Stimulated activated CD4-positive, alpha-beta T cell treated with anti-CD3 and anti-CD28 coated beads, Interleukin-12 subunit alpha, Interleukin-12 subunit beta, amount 100 ng/mL, for 24 hours (primary cell): ENCODE data around the gene LAMA3.

Experiments
- DNase-seq, 2 experiments: peaks; one replicate each; pipeline ENCODE4 v3.0.0-alpha.2; 2020; ENCODE audit warnings: low read depth in 2 of 2

Gene LAMA3

DNA sequence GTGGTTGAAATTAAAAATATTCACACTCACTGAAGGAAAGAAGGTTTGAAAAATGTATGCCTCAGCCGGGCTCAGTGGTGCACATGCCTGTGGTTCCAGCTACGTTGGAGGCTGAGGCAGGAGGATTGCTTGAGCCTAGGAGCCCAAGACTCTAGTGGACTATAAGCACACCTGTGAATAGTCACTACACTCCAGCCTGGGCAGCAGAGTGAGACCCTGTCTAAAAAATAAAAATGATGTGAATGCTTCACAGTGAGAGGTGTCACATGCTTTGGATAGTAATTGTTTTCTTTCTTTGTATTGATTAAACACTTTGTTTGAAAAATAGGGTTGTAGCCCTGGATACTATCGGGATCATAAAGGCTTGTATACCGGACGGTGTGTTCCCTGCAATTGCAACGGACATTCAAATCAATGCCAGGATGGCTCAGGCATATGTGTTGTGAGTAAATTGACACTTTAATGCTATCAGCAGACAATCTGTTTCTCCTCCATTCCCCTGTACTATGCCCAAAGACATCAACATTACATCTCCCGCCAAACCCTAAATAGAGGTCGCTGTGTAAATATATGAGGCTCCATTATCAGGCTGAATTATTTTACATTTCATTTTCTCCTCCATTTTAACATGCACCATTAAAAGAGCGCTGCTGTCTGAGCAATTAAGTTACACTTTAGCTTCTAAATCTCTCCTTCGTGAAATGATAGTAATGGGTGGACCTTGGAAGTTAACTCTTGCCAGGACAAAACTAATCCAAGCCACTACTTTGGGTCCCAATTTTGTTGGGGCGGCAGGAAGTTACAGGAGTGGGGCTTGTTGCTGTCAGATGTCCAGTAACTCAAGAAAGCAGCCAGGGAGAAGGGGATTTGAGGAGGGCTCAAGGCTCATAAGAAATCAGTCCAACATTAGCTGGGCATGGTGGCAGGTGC lies 187.0 kb downstream of the LAMA3 start:
- no peak for DNase-seq

- no peak for DNase-seq
These were observed 187.7 kb downstream of the LAMA3 start for GRCh38 chr18:23876921-23877320.

DNA sequence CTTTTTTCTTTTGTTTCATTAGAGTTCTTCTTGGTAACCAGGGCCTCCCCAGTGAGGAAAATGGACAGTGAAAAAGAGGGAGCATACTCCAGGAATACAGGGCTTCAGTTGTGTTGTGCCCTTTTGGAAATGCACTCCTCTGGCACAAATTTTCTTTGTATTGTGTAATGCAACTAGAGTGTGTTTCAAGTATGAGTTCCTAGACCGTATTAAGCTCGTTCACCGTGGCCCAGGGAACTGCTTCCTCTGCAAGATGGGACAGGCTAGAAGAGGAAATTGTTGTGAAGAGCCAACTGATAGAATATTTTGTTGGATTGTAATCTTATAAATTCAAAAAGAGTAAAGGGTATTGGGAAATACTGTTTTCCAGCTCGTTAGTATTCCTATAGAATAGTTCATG lies 188.1 kb downstream of the LAMA3 start:
- no peak for DNase-seq

- DNase-seq: no peak
These were observed 189.2 kb downstream of the LAMA3 start for GRCh38 chr18:23878336-23878900.

DNA sequence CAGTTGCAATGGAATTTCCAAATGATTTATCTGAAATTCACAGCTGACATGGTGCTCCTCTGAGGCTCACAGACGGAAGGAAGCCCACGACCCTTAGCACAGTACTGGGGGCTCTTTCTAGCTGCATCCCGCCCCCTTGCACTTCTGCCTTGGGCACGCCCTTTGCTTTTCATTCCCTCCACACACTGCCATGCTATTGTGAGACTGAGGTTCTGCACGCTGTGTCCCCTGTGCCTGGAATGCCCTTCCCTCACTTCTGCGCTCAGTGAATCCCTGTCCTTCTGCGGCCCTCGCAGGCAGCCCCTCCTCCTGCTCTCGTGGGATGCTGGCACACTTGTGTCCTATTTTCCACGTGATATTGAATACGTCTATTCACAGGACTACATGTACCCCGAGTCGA lies 189.9 kb downstream of the LAMA3 start:
- DNase-seq: no peak

DNA sequence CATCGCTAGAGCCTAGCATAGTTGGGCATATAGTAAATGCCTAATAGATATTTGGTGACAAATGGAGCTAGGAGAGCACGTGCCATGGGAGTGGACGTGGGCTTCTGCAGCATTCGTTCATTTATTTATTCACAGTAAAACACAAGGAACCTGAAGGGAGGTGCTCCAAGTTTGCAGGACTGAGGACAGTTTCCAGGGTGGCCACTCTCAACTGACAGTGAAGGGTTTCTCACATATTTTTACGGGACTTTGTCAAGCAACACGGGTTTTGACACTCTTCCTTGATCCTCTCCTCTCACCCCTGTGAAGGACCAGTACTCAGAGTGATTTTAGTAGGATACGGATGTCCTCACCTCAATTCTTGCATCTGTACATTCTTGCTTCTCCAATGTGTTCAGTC lies 190.3 kb downstream of the LAMA3 start:
- no peak for DNase-seq

GRCh38 chr18:23879966-23880565 lies 190.8 kb downstream of the LAMA3 start:
- DNase-seq: no peak

- no peak for DNase-seq
These were observed 191.8 kb downstream of the LAMA3 start for GRCh38 chr18:23880931-23881617.

DNA sequence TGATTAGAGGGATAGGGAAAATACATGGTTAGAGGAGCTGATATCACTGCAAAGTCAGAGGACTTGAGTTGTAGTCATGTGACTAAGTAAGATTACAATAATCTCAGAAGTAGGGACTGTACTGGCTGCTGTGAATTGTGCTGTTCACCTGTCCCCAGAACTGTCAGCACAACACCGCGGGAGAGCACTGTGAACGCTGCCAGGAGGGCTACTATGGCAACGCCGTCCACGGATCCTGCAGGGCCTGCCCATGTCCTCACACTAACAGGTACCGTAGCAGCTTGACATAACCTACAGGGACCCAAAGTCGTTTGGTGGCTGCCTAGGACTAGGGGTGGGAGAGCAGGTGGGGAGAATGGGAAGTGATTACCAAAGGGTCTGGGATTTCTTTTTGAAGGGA lies 192.5 kb downstream of the LAMA3 start:
- DNase-seq: no peak

DNA sequence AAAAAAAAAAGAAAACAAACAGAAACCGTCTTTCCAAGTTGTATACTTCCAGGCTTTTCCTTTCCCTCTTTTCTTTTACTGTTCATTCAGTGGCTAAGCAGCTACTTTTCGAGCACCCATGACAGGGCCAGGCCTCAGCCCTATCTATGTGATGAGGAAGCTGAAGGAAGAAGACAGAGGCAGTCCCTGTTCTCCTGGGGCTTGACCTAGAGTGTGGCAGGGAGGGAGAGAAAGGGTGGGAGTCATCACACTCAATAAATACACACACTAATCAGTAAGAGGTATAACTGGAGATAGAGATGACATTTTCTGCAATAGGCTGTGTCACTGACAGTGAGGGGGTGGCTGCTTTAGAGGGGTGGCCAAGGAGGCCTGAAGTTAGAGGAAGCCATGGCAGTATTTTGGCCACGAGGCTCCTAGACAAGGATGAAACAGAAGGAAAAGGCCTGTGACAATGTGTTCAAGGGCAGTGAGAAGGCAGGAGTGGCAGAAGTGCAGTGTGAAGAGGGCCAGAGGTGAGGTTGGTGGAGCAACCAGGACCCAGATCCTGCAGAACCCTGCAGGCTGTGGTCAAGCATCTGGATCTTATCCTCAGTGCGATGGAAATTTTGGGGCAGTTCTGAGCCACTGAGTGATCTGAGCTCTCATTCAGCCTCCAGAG lies 193.5 kb downstream of the LAMA3 start:
- no peak for DNase-seq

DNA sequence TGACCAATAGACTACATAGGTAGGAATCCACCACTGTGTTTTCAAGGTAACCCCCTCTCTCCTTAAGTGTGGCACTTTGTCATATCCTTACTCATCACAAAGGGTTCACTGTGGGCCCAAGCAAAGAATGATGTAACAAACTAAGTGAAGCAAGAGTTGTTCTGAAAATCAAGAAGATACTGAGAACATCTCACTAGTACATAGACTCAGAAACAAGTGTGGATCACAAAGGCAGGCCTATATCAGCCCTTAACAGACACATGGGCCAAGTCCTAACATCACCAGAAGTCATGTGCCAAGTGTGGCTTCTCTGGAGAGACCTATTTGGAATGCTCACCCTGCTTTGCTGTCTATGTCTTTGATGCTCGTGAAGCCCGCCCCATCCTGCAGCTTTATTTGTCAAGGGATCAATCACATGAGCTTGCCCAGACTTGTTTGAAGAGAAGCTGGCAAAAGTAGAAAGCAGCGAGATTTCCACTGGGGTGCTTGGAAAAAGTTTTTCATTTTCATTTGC lies 194.1 kb downstream of the LAMA3 start:
- DNase-seq: no peak

GRCh38 chr18:23884681-23885375 lies 195.6 kb downstream of the LAMA3 start:
- no peak for DNase-seq

- no peak for DNase-seq
These were observed 196.5 kb downstream of the LAMA3 start for GRCh38 chr18:23885750-23886149.

DNA sequence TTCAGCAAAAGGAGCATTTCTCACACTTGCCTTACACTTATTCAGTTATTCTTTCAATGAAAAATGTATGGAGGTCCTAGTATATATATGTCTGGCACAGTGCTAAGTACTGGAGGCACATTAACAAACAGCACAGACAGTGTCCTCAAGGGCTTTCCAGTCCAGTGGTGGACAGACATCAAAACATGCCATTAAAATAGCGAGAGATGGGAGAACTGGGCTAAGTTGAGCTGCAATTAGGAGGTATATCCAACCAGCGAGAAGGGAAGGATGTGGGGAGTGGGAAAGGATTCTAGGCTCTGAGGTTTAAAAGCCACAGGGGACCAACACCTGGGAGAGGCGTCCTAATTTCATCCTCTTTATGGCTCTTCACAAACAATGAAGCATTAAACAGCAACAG lies 197.8 kb downstream of the LAMA3 start:
- DNase-seq: no peak

DNA sequence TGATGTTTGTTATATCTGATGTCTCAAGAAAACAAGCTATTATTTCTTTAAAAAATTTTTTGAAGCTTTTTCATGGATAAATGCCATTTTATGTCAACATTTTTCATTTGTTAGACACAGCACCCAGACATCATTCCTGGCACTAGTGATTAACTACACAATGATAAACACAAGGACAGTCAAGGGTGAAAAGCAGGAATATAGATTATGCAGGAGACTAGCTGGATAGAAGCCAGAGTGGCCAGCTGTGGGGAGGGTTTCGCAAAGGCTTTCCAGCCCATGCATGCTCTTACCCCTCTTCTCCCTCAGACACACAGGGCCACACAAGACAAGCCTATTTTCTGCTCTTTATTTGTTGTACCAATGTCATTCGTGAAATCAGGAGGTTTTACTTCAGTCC lies 198.2 kb downstream of the LAMA3 start:
- no peak for DNase-seq

GRCh38 chr18:23888881-23889280 lies 199.6 kb downstream of the LAMA3 start:
- no peak for DNase-seq

DNA sequence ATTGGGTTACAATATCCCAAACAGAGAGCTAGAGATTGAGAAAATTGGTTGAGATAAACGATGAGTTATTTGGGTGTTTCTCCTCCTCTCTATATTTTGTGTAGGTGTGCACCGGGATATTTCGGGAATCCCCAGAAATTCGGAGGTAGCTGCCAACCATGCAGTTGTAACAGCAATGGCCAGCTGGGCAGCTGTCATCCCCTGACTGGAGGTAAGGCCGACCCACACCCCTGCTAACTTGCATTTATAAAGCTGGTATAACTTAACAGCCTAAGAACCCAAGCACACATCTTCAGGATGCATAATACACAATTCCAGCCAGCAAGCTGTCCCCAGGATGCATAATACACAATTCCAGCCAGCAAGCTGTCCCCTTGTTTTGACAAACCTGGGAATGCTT lies 200.7 kb downstream of the LAMA3 start:
- DNase-seq: no peak

DNA sequence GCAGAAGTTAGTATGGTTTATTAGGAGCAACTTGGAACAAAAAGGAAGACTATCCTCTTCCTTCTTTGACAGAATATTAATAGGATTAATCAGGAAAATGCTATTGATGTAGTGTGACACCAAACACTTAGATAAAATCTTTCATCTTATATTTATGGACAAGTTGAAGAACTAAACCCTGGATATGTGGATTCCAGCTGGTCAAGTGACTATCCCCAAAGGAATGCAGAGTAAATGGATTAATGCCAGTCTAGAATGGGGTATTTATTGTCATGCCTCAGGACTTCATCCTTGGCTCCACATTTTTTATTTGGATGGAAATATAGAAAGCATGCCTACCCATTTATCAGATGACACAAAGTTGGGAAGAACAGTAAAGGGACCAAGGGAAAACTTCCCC lies 201.3 kb downstream of the LAMA3 start:
- no peak for DNase-seq

DNA sequence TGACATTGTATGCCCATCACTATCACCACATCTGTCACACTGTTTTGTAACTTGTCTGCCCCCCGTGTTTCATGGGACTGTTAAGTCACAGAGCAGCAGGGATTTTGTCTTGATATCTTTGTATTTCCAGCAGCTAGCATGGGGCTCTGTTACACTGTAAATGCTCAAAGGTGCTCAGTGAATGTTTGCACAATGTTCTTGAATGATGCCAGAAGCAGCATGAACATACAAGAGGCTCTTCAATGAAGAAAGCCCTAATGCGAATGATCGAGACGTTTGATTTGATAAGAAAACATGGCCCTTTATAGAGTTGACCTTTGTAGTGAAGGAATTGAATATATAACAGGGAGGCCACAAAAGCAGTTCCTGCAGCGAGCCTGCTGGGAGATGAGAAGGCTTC lies 204.4 kb downstream of the LAMA3 start:
- DNase-seq: no peak

GRCh38 chr18:23894661-23895175 lies 205.5 kb downstream of the LAMA3 start:
- DNase-seq: no peak

GRCh38 chr18:23897291-23897690 lies 208.0 kb downstream of the LAMA3 start:
- no peak for DNase-seq
